ENCODE results near the gene NTM. TPM values are rescaled to one million over a fixed set of nuclear protein-coding genes. Genes with fewer than 3 reads are reported as not detected.
"Not testable (repeated sequence)": the region's sequence is repeated elsewhere in the genome, so short reads cannot be mapped to it uniquely, and the experiment has no call there.

The NTM gene
- total RNA-seq, 1 experiment from 2014 or later: 3.1 TPM

DNA sequence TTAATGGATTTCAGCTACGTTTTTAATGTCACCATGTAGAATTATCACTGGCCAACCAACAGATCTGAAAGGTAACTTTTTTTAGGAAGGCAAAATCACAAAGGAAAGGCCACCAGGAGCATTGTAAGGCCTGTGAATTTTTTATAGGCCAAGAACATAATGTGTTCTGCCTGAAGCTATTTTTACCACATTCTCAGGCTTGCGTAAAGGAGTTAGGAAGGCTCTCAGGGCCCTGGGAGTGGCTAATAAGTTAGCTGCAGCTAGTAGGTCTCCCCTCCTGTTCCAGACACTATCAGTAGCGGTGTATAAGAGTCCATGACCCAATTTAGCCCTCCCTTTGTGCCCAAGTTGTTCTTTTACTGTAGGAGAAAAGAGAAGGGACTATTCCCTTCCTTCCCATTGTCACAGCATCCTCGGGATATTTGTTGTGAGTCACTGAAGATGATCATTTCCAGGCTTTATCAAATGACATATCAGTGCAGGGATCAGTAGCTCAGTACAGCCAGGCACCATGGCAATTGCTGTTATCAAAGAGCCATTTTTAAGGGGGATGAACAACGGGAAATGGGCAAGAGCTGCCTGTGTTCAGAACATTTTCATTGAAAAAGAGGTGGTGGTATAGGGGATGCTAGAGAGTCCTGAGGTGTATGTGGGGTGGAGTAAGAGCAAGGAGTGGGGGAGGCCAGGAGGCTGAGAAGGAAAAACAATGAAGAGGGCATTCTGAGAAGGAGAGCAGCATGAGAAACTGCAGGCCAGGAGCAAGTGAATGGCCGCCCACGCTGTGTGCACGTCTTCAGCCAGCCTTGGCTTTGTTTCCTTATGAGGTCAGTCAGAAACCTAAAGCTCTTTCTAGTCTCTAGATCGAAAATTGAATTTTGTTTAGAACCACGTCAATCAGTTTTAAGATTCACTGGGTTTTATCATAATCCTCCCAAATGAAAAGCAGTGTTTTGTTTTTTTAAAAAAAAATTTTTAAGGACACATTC, 940.3 kb downstream of the NTM start:
- no peak for DNase-seq (ENCODE audit: low spot score)

DNA sequence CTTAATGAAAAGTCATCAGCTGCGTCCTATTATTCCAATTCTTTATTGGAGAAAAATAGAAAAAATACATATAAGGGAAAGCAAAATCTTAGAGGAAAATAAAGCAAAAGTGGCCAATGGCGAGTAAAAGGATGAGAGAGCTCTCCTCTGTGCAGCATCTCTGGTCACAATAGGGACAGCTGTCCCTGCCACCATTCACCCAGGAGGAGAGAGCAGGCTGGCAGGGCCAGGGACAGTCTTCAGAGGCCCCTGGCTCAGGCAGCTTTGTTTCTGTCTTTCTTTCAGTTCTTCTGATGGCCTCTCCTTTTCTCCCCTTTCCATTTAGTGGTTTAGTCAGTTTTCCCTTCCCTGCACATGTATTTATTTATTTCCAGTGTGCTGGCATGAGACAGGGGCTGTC, 941.3 kb downstream of the NTM start:
- no peak for DNase-seq (ENCODE audit: low spot score)

- no peak for DNase-seq (ENCODE audit: low spot score)
Observed at GRCh38 chr11:132312161-132312560, 941.7 kb downstream of the NTM start.

DNA sequence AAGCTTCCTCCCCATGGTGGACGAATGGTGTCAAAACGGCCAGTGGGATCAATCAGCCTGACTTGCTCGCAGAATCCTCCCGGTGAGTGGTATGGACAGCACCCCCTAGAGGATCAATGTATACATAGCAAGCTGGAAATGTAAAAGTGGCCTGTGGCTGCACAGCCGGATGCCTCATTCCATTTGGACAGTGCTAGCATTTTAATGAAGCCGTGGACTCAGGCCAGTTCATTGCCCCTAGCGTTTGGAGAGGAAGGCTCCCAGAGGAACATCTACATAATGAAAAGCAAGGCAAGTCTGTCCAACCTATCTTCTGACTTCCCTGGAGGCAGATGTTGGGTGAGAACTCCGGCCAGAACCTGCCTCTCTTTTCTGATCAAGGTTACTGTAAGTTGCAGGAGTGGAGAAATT, 942.3 kb downstream of the NTM start:
- peak; percentile 27 for DNase-seq (ENCODE audit: low spot score)

DNA sequence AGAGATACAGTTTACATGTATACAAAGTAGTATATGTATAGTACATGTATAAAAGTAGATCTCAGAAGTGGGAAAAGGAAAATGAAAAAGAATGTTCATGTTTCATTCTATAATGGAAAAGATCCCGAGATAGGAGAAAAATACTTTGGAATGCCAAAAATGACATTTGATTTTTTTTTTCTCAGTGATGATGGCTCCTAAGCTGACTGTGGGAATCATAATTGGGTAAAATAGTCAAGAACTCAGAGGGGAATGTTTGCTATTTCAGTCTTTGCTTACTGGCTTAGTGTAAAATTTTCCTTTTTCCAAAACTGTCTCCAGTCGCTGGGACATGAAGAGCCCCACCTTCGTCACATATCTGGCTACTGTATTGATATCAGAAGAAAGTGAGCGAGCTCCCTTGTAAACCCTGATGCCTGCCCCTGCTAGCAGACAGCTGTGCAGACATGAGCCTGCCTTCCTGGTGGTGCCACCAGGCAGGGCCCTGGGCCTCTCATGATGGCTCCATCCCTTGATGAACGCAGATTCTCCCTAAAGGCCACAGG, 944.6 kb downstream of the NTM start:
- no peak for DNase-seq (ENCODE audit: low spot score)

DNA sequence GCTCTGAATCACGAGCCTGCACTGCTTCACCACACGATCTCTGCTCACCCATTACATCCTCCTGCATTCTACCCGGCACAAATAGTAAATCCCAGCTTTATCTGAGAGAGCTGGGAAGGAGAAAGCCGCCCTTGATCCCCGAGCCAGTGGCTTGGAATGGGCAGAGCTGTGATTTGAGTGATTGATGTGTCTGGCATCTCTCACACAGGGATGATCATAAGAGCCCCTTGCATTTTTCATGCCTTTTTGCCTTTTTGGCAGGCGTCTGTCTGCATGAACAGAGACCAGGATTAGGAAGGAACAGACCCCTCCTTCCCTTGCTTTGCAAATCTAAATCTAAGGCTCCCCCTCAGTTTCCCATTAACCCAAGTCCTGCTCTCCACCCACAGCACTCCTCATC, 945.3 kb downstream of the NTM start:
- no peak for DNase-seq (ENCODE audit: low spot score)

DNA sequence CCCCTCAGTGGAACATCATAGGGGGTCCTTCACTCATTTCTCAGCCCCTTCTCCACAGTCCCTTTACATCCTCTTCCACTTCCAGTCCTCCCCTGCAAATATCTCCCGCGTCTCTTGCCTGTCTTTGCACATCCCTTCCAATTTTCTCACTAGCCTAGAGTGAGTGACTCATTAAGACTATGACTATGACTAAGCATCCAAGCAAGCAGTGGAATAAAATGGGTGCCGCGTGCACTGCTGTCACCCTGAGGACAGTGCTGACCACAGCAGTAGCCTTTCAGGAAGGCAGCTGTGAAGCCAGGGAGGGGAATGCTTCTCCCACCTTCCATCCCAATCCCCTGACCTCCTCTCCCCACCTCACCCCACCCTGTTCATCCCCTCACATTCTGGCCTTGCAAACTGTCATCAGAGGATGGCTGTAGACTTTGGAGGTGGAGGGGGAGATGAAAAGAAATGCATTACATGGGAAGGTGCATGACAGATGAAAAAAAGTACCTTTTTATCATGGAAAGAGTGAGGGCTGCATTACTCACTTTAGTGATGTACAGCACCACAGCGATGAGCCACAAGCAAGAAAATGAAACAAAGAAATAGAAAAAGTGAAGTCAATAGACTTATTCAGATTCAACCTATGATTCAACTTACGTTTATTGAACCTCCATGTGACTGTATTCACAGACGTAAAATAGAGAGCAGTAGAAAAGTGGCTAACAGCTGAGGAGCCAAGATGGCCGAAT, 948.2 kb downstream of the NTM start:
- peak; percentile 24 for DNase-seq (ENCODE audit: low spot score)

DNA sequence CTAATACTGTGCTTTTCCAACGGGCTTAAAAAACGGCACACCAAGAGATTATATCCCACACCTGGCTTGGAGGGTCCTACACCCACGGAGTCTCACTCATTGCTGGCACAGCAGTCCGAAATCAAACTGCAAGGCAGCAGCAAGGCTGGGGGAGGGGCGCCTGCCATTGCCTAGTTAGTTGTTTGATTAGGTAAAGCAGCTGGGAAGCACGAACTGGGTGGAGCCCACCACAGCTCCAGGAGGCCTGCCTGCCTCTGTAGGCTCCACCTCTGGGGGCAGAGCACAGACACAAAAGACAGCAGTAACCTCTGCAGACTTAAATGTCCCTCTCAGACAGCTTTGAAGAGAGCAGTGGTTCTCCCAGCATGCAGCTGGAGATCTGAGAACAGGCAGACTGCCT, 949.0 kb downstream of the NTM start:
- DNase-seq (ENCODE audit: low spot score): not testable (repeated sequence)

DNA sequence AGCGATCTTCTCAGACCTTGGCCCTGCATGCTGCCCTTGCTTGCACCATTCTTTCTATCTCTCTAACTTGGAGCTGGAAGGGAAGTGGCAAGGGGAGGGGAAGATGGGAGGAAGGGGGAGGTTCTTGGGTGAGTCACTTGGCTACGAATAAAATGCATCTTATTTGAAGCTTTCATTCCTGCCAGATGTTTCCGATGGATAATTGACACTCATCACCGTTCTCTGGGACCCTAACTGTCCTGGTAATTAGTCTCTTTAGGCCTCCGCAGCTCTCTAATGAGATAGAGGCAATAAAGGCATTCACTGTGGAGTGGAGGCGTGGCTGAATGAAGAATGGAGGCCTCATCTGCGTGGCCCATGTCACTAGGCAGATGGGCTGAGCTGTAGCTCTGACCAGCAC, 960.1 kb downstream of the NTM start:
- no peak for DNase-seq (ENCODE audit: low spot score)

DNA sequence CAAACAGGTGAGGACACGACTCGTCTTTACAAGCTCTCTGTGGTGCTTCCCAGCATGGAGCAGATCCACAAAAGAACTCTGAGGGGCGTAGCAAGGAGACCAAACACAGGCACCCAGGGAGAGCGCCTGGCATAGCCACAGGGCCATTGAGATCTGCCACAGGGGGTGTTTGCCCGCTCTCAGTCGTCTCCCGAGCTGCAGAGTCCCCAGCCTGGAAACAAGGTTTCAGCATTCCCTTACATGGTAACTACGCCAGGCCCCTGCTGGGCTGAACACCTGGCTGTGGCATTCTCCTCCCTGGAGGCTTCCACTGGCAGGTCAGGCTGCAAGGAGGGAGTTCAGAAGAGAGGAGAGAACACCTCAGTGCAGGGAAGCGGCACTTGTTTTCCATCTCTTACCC, 962.1 kb downstream of the NTM start:
- no peak for DNase-seq (ENCODE audit: low spot score)

- no peak for DNase-seq (ENCODE audit: low spot score)
Observed at GRCh38 chr11:132334769-132335280, 964.4 kb downstream of the NTM start.

- DNase-seq (ENCODE audit: low spot score): no peak
Observed at GRCh38 chr11:132335311-132335710, 964.9 kb downstream of the NTM start.

- DNase-seq (ENCODE audit: low spot score): no peak
Observed at GRCh38 chr11:132336781-132337535, 966.5 kb downstream of the NTM start.

GRCh38 chr11:132337819-132338416, 967.5 kb downstream of the NTM start:
- DNase-seq (ENCODE audit: low spot score): no peak

DNA sequence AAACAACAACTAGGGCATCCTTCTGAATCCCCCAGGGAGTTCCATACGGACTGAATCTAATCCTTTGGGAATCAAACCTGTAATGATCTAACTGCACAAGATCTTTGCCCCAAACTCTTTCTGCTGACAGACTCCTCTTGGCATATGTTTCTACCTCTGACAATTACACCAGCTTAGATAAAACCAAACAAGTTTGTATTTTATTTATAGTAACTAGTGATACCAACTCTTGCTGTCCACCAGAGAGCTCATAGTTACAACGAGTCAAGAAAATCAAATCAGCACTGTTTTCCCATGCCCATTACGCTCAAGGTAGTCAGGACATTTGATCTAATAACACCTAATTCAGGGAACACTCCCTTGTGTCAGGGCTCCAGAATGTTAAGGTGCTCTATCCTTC, 972.0 kb downstream of the NTM start:
- no peak for DNase-seq (ENCODE audit: low spot score)

GRCh38 chr11:132343445-132344175, 973.2 kb downstream of the NTM start:
- no peak for DNase-seq (ENCODE audit: low spot score)

DNA sequence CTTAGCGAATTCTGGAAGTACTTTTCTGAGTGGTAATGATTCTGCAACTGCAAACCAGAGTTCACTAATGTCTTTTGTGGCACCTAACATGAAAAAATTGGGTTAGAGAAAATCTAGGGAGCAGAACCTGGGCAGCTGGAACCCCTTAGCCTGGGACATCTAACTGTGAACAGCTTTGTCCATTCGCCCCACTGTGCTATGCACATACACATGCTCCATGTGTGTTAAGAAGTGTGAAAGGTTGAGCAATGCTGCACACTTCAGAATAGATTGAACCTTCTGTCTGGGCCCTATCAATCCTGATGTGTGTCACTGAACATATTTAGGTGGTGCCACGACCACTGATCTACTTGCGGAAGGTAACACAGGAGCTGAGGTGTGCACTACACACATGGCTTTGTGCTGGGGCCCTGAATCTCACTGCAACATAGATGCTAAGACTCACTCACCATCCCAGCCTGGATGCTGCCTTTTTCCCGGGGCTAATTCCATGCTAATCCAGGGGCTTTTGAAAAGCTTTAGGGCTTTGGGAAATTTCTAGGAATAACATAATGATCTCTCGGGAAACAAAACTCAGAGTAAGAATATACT, 976.2 kb downstream of the NTM start:
- no peak for DNase-seq (ENCODE audit: low spot score)

DNA sequence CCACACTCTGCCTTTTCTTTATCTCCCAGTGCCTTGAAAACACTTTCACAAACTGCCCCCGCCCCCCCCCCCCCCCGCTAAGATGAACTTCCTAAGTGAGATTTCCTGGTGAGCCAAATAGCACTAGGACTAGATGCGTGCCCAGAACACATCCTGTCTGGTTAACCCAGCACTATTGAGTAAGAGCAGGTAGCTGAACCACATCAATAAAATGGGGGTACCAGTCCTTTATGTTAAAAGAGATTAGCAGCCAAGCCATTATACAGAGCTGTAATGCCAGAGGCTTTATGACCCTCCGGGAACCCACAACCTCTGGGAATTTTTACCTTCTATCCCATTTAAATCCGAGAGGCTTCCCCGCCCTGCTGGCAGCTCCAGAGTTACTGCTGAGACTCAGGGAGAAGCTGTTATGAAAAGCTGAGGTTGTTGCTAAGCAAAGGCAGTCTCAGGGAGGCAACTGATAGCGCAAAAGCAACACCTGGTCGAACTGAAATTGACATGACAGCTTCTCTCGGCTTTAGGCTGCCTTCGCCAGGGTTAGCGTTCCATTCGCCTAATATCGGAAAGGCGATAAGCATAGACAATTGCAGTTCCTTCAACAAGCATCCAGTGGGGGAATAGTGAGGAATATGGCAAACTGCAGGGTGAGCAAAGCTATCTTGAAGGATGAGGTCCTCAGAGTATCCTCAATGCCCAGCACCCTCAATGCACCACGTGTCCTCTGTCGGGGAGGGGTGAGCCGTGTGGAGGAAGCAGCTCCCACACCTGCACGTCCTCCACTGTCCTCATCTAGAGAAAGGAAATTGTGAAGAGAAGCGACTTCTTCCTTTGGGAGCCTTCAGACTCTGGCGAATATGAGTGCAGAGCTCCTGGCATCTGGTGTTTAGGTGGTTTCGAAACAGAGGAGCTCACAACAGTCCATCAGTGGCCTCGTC, 977.0 kb downstream of the NTM start:
- DNase-seq (ENCODE audit: low spot score): no peak
